ENCODE results near the gene TMSB4X.

Gene TMSB4X

GRCh38 chrX:13022926-13023325 lies 48.0 kb downstream of the TMSB4X start:
- in situ Hi-C loops (cut with MboI; ENCODE audit: low sequenced_read_pairs): no loop called here
- no peaks in the 10 kb centered on the region for H3K27me3 ChIP-seq (ENCODE audit: low read depth)
- no peaks in the 10 kb centered on the region for H3K36me3 ChIP-seq (replicated peaks)
- H3K4me3 ChIP-seq: no peak overlapping the region
- peaks cover 4% of the 10 kb centered on the region for H3K4me1 ChIP-seq
- DNase-seq (ENCODE audit: low spot score in 2 of 2): no peak
- H3K9me3 ChIP-seq: no peaks in the 10 kb centered on the region

GRCh38 chrX:13023567-13023966 lies 48.7 kb downstream of the TMSB4X start:
- peaks cover 6% of the 10 kb centered on the region for H3K4me1 ChIP-seq
- no peaks in the 10 kb centered on the region for H3K36me3 ChIP-seq (replicated peaks)
- in situ Hi-C loops (cut with MboI; ENCODE audit: low sequenced_read_pairs): no loop called here
- no peaks in the 10 kb centered on the region for H3K27me3 ChIP-seq (ENCODE audit: low read depth)
- no peaks in the 10 kb centered on the region for H3K9me3 ChIP-seq
- no peak overlapping the region for H3K4me3 ChIP-seq
- DNase-seq (ENCODE audit: low spot score in 2 of 2): no peak

GRCh38 chrX:13023979-13024378 lies 49.1 kb downstream of the TMSB4X start:
- Histone ChIP-seq H3K4me3 (no peak overlapping the region), H3K27me3 (ENCODE audit: low read depth) (no peaks in the 10 kb centered on the region), H3K36me3 (replicated peaks) (no peaks in the 10 kb centered on the region), H3K9me3 (no peaks in the 10 kb centered on the region), H3K4me1 (peaks cover 10% of the 10 kb centered on the region)
- in situ Hi-C loops (cut with MboI; ENCODE audit: low sequenced_read_pairs): no loop called here
- DNase-seq (ENCODE audit: low spot score in 2 of 2): no peak

GRCh38 chrX:13024986-13025385 lies 50.1 kb downstream of the TMSB4X start:
- no peaks in the 10 kb centered on the region for H3K9me3 ChIP-seq
- no peaks in the 10 kb centered on the region for H3K36me3 ChIP-seq (replicated peaks)
- no peaks in the 10 kb centered on the region for H3K27me3 ChIP-seq (ENCODE audit: low read depth)
- DNase-seq (ENCODE audit: low spot score in 2 of 2): no peak
- H3K4me1 ChIP-seq: peaks cover 19% of the 10 kb centered on the region
- no peak overlapping the region for H3K4me3 ChIP-seq
- in situ Hi-C loops (cut with MboI; ENCODE audit: low sequenced_read_pairs): no loop called here

All from HAP-1 (cell line).